CD4-positive, CD25-positive, alpha-beta regulatory T cell (primary cell): ENCODE results near the gene ELOVL6. TPM values are rescaled to one million over a fixed set of nuclear protein-coding genes. Genes with fewer than 3 reads are reported as not detected.

ENCODE experiments used
- ATAC-seq, 2 donors: fragments of 150-1000 bp; cut with Tn5 transposase; one replicate each; pipeline ENCODE4 v1.10.0; 2021; ENCODE audit warnings: low read depth in 2 of 2, moderate number of reproducible peaks in 2 of 2, moderate library complexity in 1 of 2
- DNase-seq, 3 donors: peaks; one replicate each; pipeline versions ENCODE4 v3.0.0 to v3.0.0-alpha.2; 2012 to 2022; ENCODE audit warnings: mixed read lengths in 1 of 3
- H3K27ac ChIP-seq: one replicate; pipeline ENCODE4 v1.7.0; 2013; ENCODE audit warnings: mild to moderate bottlenecking, low read length; ENCODE audit not compliant: insufficient read depth, poor library complexity, severe bottlenecking
- H3K27me3 ChIP-seq: one replicate; pipeline ENCODE4 v1.7.0; 2013; ENCODE audit warnings: low read length; ENCODE audit not compliant: control insufficient read depth, insufficient read depth
- H3K36me3 ChIP-seq: one replicate; pipeline ENCODE4 v1.7.0; 2013; ENCODE audit warnings: mild to moderate bottlenecking, low read length, moderate library complexity; ENCODE audit not compliant: control insufficient read depth, insufficient read depth
- H3K4me1 ChIP-seq: 2 replicates; pipeline ENCODE4 v1.7.0; 2013; ENCODE audit warnings: mild to moderate bottlenecking, low read length; ENCODE audit not compliant: insufficient read depth, control insufficient read depth, poor library complexity, severe bottlenecking
- H3K4me3 ChIP-seq: one replicate; pipeline ENCODE4 v1.7.0; 2013; ENCODE audit warnings: low read depth, mild to moderate bottlenecking, low read length, moderate library complexity
- H3K9me3 ChIP-seq, 2 experiments: 1 replicate in 1 of 2; 2 replicates in 1 of 2; pipeline ENCODE4 v1.7.0; 2013; ENCODE audit warnings: low read length in 2 of 2, mild to moderate bottlenecking in 1 of 2, moderate library complexity in 1 of 2; ENCODE audit not compliant: control insufficient read depth in 2 of 2
- H3K27ac Mint-ChIP-seq, 3 donors: one replicate each; pipeline ENCODE4 v1.8.0; 2020 to 2022; ENCODE audit warnings: mild to moderate bottlenecking in 3 of 3, mixed read lengths in 3 of 3, moderate library complexity in 2 of 3
- H3K27me3 Mint-ChIP-seq: one replicate; pipeline ENCODE4 v1.8.0; 2022; ENCODE audit warnings: mild to moderate bottlenecking, mixed read lengths
- H3K36me3 Mint-ChIP-seq: one replicate; pipeline ENCODE4 v1.8.0; 2020; ENCODE audit warnings: mixed read lengths
- H3K4me1 Mint-ChIP-seq, 4 donors: one replicate each; pipeline ENCODE4 v1.8.0; 2020 to 2022; ENCODE audit warnings: mixed read lengths in 4 of 4, mild to moderate bottlenecking in 1 of 4
- H3K4me3 Mint-ChIP-seq, 4 donors: one replicate each; pipeline ENCODE4 v1.8.0; 2020 to 2022; ENCODE audit warnings: mild to moderate bottlenecking in 4 of 4, mixed read lengths in 4 of 4, moderate library complexity in 3 of 4
- H3K9me3 Mint-ChIP-seq, 7 donors: one replicate each; pipeline ENCODE4 v1.8.0; 2020 to 2022; ENCODE audit warnings: mixed read lengths in 7 of 7, mild to moderate bottlenecking in 3 of 7, moderate library complexity in 2 of 7
- polyA plus RNA-seq, 4 donors: library from polyadenylated mRNA; unstranded; fragments of 300-500 nt; fragmentation: Illumina TruSeq; gene quantifications; one replicate each; pipeline ENCODE4 v1.2.3, GENCODE V29; 2021
- total RNA-seq: library from RNA; stranded (reverse); gene quantifications from one replicate; pipeline ENCODE4 v1.2.3, GENCODE V29; 2022

The ELOVL6 gene
- total and polyA plus RNA-seq, 5 donors from 2014 or later: 0.03 to 1.0 (median 0.39) TPM; not detected in 1

GRCh38 chr4:110107866-110108265 is 90.5 kb downstream of the ELOVL6 start:
- ATAC-seq (no peak), DNase-seq (no peak)
- H3K27me3 Mint-ChIP-seq: peaks cover 6% of the 10 kb centered on the region
- no peak overlapping the region for H3K27ac ChIP-seq
- no peaks in the 10 kb centered on the region for H3K36me3 ChIP-seq
- no peaks in the 10 kb centered on the region for H3K27me3 ChIP-seq
- no peak overlapping the region for H3K4me3 Mint-ChIP-seq
- H3K4me1 ChIP-seq: no peaks in the 10 kb centered on the region
- no peaks in the 10 kb centered on the region for H3K36me3 Mint-ChIP-seq
- no peak overlapping the region for H3K4me3 ChIP-seq
- H3K9me3 Mint-ChIP-seq: peaks cover 0 to 1% (median 0%) of the 10 kb centered on the region in 7 donors
- H3K9me3 ChIP-seq: no peaks in the 10 kb centered on the region
- peaks cover 0 to 3% (median 0%) of the 10 kb centered on the region in 4 donors for H3K4me1 Mint-ChIP-seq
- no peak overlapping the region for H3K27ac Mint-ChIP-seq

- Mint-ChIP-seq H3K9me3 (peaks cover 0 to 1% (median 0%) of the 10 kb centered on the region in 7 donors), H3K4me1 (peaks cover 0 to 3% (median 0%) of the 10 kb centered on the region in 4 donors), H3K27me3 (peaks cover 6% of the 10 kb centered on the region), H3K4me3 (no peak overlapping the region), H3K36me3 (no peaks in the 10 kb centered on the region), H3K27ac (no peak overlapping the region)
- ATAC-seq: no peak
- H3K36me3 ChIP-seq: no peaks in the 10 kb centered on the region
- no peak for DNase-seq
- H3K27me3 ChIP-seq: no peaks in the 10 kb centered on the region
- H3K27ac ChIP-seq: no peak overlapping the region
- H3K4me3 ChIP-seq: no peak overlapping the region
- no peaks in the 10 kb centered on the region for H3K4me1 ChIP-seq
- H3K9me3 ChIP-seq: no peaks in the 10 kb centered on the region
Observed at GRCh38 chr4:110106931-110107296, 91.5 kb downstream of the ELOVL6 start.

- Mint-ChIP-seq H3K27ac (no peak overlapping the region), H3K36me3 (no peaks in the 10 kb centered on the region), H3K4me1 (peaks cover 0 to 3% (median 0%) of the 10 kb centered on the region in 4 donors)
Observed at GRCh38 chr4:110104661-110105060, 93.8 kb downstream of the ELOVL6 start.

GRCh38 chr4:110099638-110100037 is 98.8 kb downstream of the ELOVL6 start:
- H3K27me3 Mint-ChIP-seq: peaks cover 5% of the 10 kb centered on the region
- Histone ChIP-seq H3K27ac (no peak overlapping the region), H3K9me3 (no peaks in the 10 kb centered on the region), H3K4me3 (no peak overlapping the region), H3K36me3 (no peaks in the 10 kb centered on the region), H3K4me1 (no peaks in the 10 kb centered on the region), H3K27me3 (no peaks in the 10 kb centered on the region)
- no peak for DNase-seq
- ATAC-seq: no peak
- H3K27ac Mint-ChIP-seq: peak overlapping the region in 1 of 3 donors; percentile 6
- no peak overlapping the region for H3K4me3 Mint-ChIP-seq
- no peaks in the 10 kb centered on the region for H3K36me3 Mint-ChIP-seq
- no peaks in the 10 kb centered on the region for H3K9me3 Mint-ChIP-seq
- no peaks in the 10 kb centered on the region for H3K4me1 Mint-ChIP-seq

More at GRCh38 chr4:110104661-110105060, 93.8 kb downstream of the ELOVL6 start:
- Mint-ChIP-seq H3K4me3 (no peak overlapping the region), H3K27me3 (peaks cover 11% of the 10 kb centered on the region), H3K9me3 (peaks cover 0 to 1% (median 0%) of the 10 kb centered on the region in 7 donors)
- no peak overlapping the region for H3K4me3 ChIP-seq
- H3K27me3 ChIP-seq: no peaks in the 10 kb centered on the region
- H3K4me1 ChIP-seq: no peaks in the 10 kb centered on the region
- ATAC-seq (no peak), DNase-seq (no peak)
- no peaks in the 10 kb centered on the region for H3K9me3 ChIP-seq
- H3K36me3 ChIP-seq: no peaks in the 10 kb centered on the region
- no peak overlapping the region for H3K27ac ChIP-seq

GRCh38 chr4:110096405-110096804 is 102.0 kb downstream of the ELOVL6 start:
- H3K27ac ChIP-seq: no peak overlapping the region
- Mint-ChIP-seq H3K27me3 (peaks cover 5% of the 10 kb centered on the region), H3K27ac (no peak overlapping the region), H3K4me1 (no peaks in the 10 kb centered on the region), H3K9me3 (no peaks in the 10 kb centered on the region), H3K4me3 (no peak overlapping the region), H3K36me3 (no peaks in the 10 kb centered on the region)
- H3K4me1 ChIP-seq: no peaks in the 10 kb centered on the region
- no peak overlapping the region for H3K4me3 ChIP-seq
- H3K36me3 ChIP-seq: no peaks in the 10 kb centered on the region
- ATAC-seq (no peak), DNase-seq (no peak)
- no peaks in the 10 kb centered on the region for H3K9me3 ChIP-seq
- no peaks in the 10 kb centered on the region for H3K27me3 ChIP-seq

- Histone ChIP-seq H3K27me3 (no peaks in the 10 kb centered on the region), H3K36me3 (no peaks in the 10 kb centered on the region), H3K27ac (no peak overlapping the region), H3K9me3 (no peaks in the 10 kb centered on the region), H3K4me1 (no peaks in the 10 kb centered on the region), H3K4me3 (no peak overlapping the region)
- DNase-seq (no peak), ATAC-seq (no peak)
- Mint-ChIP-seq H3K27ac (peak overlapping the region in 1 of 3 donors; percentile 32), H3K9me3 (no peaks in the 10 kb centered on the region), H3K36me3 (no peaks in the 10 kb centered on the region), H3K27me3 (no peaks in the 10 kb centered on the region), H3K4me3 (no peak overlapping the region), H3K4me1 (peaks cover 0 to 3% (median 1%) of the 10 kb centered on the region in 4 donors)
Observed at GRCh38 chr4:110092646-110093045, 105.8 kb downstream of the ELOVL6 start.

GRCh38 chr4:110091434-110092140 is 106.8 kb downstream of the ELOVL6 start:
- Mint-ChIP-seq H3K4me1 (peaks cover 0 to 5% (median 3%) of the 10 kb centered on the region in 4 donors), H3K36me3 (no peaks in the 10 kb centered on the region), H3K9me3 (no peaks in the 10 kb centered on the region), H3K4me3 (no peak overlapping the region), H3K27me3 (no peaks in the 10 kb centered on the region), H3K27ac (peak overlapping the region in 1 of 3 donors; percentile 11)
- Histone ChIP-seq H3K4me1 (no peaks in the 10 kb centered on the region), H3K27ac (no peak overlapping the region), H3K4me3 (no peak overlapping the region), H3K9me3 (no peaks in the 10 kb centered on the region), H3K36me3 (no peaks in the 10 kb centered on the region), H3K27me3 (no peaks in the 10 kb centered on the region)
- ATAC-seq: no peak
- DNase-seq: no peak

GRCh38 chr4:110088670-110089069 is 109.7 kb downstream of the ELOVL6 start:
- no peak for ATAC-seq
- H3K27ac ChIP-seq: no peak overlapping the region
- H3K9me3 Mint-ChIP-seq: no peaks in the 10 kb centered on the region
- no peaks in the 10 kb centered on the region for H3K36me3 ChIP-seq
- peaks cover 7% of the 10 kb centered on the region for H3K4me1 ChIP-seq
- no peak overlapping the region for H3K4me3 Mint-ChIP-seq
- H3K4me3 ChIP-seq: no peak overlapping the region
- H3K27me3 Mint-ChIP-seq: no peaks in the 10 kb centered on the region
- DNase-seq: peak in 1 of 3 donors; percentile 6
- H3K36me3 Mint-ChIP-seq: no peaks in the 10 kb centered on the region
- no peaks in the 10 kb centered on the region for H3K27me3 ChIP-seq
- no peak overlapping the region for H3K27ac Mint-ChIP-seq
- H3K4me1 Mint-ChIP-seq: peaks cover 5 to 13% (median 11%) of the 10 kb centered on the region in 4 donors
- H3K9me3 ChIP-seq: no peaks in the 10 kb centered on the region
